Endothelial cell of umbilical vein (primary cell): ENCODE data around the gene GRM4. TPM values are rescaled to one million over a fixed set of nuclear protein-coding genes. Genes with fewer than 3 reads are reported as not detected.

ENCODE experiments used
- BruUV-seq: library from RNA; stranded (reverse); fragments of 400-500 nt; replicated peaks from 2 replicates; lab custom pipeline; 2021; lab: Mats Ljungman, UMichigan
- CTCF ChIA-PET: fragments of 300-600, 350-600 bp; sonication (Branson Sonifier 250); formaldehyde crosslinking; loops from one replicate; lab custom pipeline; 2021; ENCODE audit warnings: antibody characterized with exemption, inconsistent platforms; lab: Charles Lee
- POLR2A ChIA-PET: fragments of 300-600, 350-600 bp; sonication (Branson Sonifier 250); formaldehyde crosslinking; loops from one replicate; lab custom pipeline; 2021; ENCODE audit warnings: antibody characterized with exemption, inconsistent platforms; lab: Charles Lee
- DNase-seq: peaks from one replicate; pipeline ENCODE4 v3.0.0-alpha.2; 2011; ENCODE audit warnings: low read depth, low spot score
- FAIRE-seq: peaks from 2 replicates; lab custom pipeline; 2011; peaks lifted over from hg19 to GRCh38; lab: Jason Lieb, UNC
- H2AFZ ChIP-seq: 2 replicates; pipeline ENCODE4 v1.6.0; 2012; ENCODE audit warnings: low read depth, low read length, control low read depth, inconsistent platforms
- H3K27ac ChIP-seq: 2 replicates; pipeline ENCODE4 v1.5.1; 2011; ENCODE audit warnings: low read depth, mild to moderate bottlenecking, control low read depth, low read length, moderate library complexity; ENCODE audit not compliant: insufficient read depth
- H3K27me3 ChIP-seq, 2 experiments: 2 replicates each; pipeline versions ENCODE4 v1.6.0 to v1.6.1; 2011; ENCODE audit warnings: low read length in 2 of 2, mixed read lengths in 1 of 2; ENCODE audit not compliant: control insufficient read depth in 2 of 2, insufficient read depth in 2 of 2
- H3K36me3 ChIP-seq, 2 experiments: 2 replicates in 1 of 2; 3 replicates in 1 of 2; pipeline ENCODE4 v1.5.1; 2011; ENCODE audit warnings: low read length in 2 of 2, mild to moderate bottlenecking in 1 of 2, moderate library complexity in 1 of 2; ENCODE audit not compliant: control insufficient read depth in 2 of 2, insufficient read depth in 2 of 2; ENCODE audit errors: extremely low read depth in 1 of 2
- H3K4me1 ChIP-seq: 3 replicates; pipeline ENCODE4 v1.5.1; 2011; ENCODE audit warnings: mild to moderate bottlenecking, low read length; ENCODE audit not compliant: control insufficient read depth, insufficient read depth; ENCODE audit errors: extremely low read depth
- H3K4me2 ChIP-seq: 2 replicates; pipeline ENCODE4 v1.6.1; 2011; ENCODE audit warnings: low read length, control low read depth, mixed read lengths; ENCODE audit not compliant: insufficient read depth
- H3K4me3 ChIP-seq, 3 experiments: fragments of 200-600 bp in 1 of 3; sonication (generic), shearing (Covaris generic) in 1 of 3; replicated peaks in 1 of 3; 2 replicates each; pipeline ENCODE4 v1.5.1; 2011 to 2016; ENCODE audit warnings: control low read depth in 3 of 3, low read length in 3 of 3, mild to moderate bottlenecking in 2 of 3, inconsistent platforms in 1 of 3, low read depth in 1 of 3, moderate library complexity in 1 of 3; ENCODE audit not compliant: insufficient read depth in 1 of 3
- H3K79me2 ChIP-seq: 2 replicates; pipeline ENCODE4 v1.6.0; 2012; ENCODE audit warnings: low read length, inconsistent platforms; ENCODE audit not compliant: control insufficient read depth, insufficient read depth
- H3K9ac ChIP-seq: replicated peaks from 2 replicates; pipeline ENCODE3; 2011; ENCODE audit warnings: low read length, control low read depth; ENCODE audit not compliant: insufficient read depth; ENCODE audit errors: extremely low read depth
- H3K9me1 ChIP-seq: replicated peaks from 3 replicates; pipeline ENCODE4 v1.6.0; 2011; ENCODE audit warnings: mild to moderate bottlenecking, low read length; ENCODE audit not compliant: control insufficient read depth, insufficient read depth; ENCODE audit errors: extremely low read depth
- H3K9me3 ChIP-seq: replicated peaks from 2 replicates; pipeline ENCODE4 v1.5.1; 2012; ENCODE audit warnings: low read length, inconsistent platforms; ENCODE audit not compliant: control insufficient read depth, insufficient read depth
- H4K20me1 ChIP-seq: replicated peaks from 2 replicates; pipeline ENCODE3; 2011; ENCODE audit warnings: mild to moderate bottlenecking, low read length; ENCODE audit not compliant: control insufficient read depth, insufficient read depth; ENCODE audit errors: extremely low read depth
- EZH2 ChIP-seq: IDR thresholded peaks from 2 replicates; pipeline ENCODE4 v1.6.1; 2012; ENCODE audit warnings: borderline replicate concordance, low read depth, mild to moderate bottlenecking, moderate library complexity, low read length, inconsistent platforms; ENCODE audit not compliant: severe bottlenecking
- FOS ChIP-seq: IDR thresholded peaks from 2 replicates; pipeline ENCODE4 v1.6.1; 2011; ENCODE audit warnings: mild to moderate bottlenecking, low read length, moderate library complexity, borderline replicate concordance; ENCODE audit not compliant: insufficient read depth
- GATA2 ChIP-seq: IDR thresholded peaks from 2 replicates; pipeline ENCODE4 v1.7.0; 2011; ENCODE audit warnings: low read depth, mild to moderate bottlenecking, moderate library complexity, mixed read lengths, low read length; ENCODE audit not compliant: insufficient read length, insufficient read depth
- JUN ChIP-seq: IDR thresholded peaks from 2 replicates; pipeline ENCODE4 v1.6.1; 2011; ENCODE audit warnings: borderline replicate concordance, low read depth; ENCODE audit not compliant: insufficient read length, insufficient read depth
- MYC ChIP-seq: IDR thresholded peaks from one replicate; pipeline ENCODE4 v1.6.1; 2011; ENCODE audit warnings: mild to moderate bottlenecking, low read depth, low read length
- POLR2A ChIP-seq: IDR thresholded peaks from 2 replicates; pipeline ENCODE4 v1.6.1; 2012; ENCODE audit warnings: low read depth, mild to moderate bottlenecking, control low read depth, low read length
- POLR2AphosphoS5 ChIP-seq: IDR thresholded peaks from 2 replicates; pipeline ENCODE4 v1.6.1; 2012; ENCODE audit warnings: low read depth, mild to moderate bottlenecking, control low read depth, low read length, moderate library complexity; ENCODE audit not compliant: insufficient read depth
- dilution Hi-C: fragments of 300-500 bp; cut with MboI; formaldehyde crosslinking; loops from one replicate; pipeline ENCODE4 v1.15.0; 2019; ENCODE audit warnings: low sequenced_read_pairs; ENCODE audit not compliant: extremely low pct_ligation_motif_present
- intact Hi-C: fragments of 100-400 bp; cut with micrococcal nuclease; formaldehyde crosslinking; loops from one replicate; pipeline ENCODE4 v1.10.0; 2022
- polyA plus RNA-seq, 4 experiments: library from polyadenylated mRNA; depleted of rRNA in 3 of 4; stranded (reverse) in 3 of 4; unstranded in 1 of 4; fragments of >200 nt; gene quantifications; 2 replicates each; pipeline versions ENCODE4 v1.2.1 to v1.2.3, GENCODE V29; 2011 to 2012; ENCODE audit warnings: missing spikeins in 1 of 4
- total RNA-seq: library from RNA; stranded (reverse); gene quantifications from 2 replicates; pipeline ENCODE4 v1.2.3, GENCODE V29; 2021
- TF ChIP-seq, protein P1 (sequence below): IDR thresholded peaks from 2 replicates; pipeline ENCODE4 v1.6.1; 2011; ENCODE audit not compliant: insufficient read depth, insufficient read length
- TF ChIP-seq, protein P2 (sequence below), 2 donors: IDR thresholded peaks; 1 replicate in 1 of 2; 2 replicates in 1 of 2; pipeline ENCODE4 v1.5.1; 2011; ENCODE audit warnings: low read length in 2 of 2, mild to moderate bottlenecking in 2 of 2, moderate library complexity in 2 of 2, control low read depth in 1 of 2, inconsistent platforms in 1 of 2, low read depth in 1 of 2; ENCODE audit not compliant: insufficient read depth in 1 of 2; ENCODE audit errors: extremely low read depth in 1 of 2

The GRM4 gene
- total and polyA plus RNA-seq, 2 donors (not counting 3 experiments of a cell fraction or from before 2014, with no cell fraction given): 0.03 TPM; not detected in 1

DNA sequence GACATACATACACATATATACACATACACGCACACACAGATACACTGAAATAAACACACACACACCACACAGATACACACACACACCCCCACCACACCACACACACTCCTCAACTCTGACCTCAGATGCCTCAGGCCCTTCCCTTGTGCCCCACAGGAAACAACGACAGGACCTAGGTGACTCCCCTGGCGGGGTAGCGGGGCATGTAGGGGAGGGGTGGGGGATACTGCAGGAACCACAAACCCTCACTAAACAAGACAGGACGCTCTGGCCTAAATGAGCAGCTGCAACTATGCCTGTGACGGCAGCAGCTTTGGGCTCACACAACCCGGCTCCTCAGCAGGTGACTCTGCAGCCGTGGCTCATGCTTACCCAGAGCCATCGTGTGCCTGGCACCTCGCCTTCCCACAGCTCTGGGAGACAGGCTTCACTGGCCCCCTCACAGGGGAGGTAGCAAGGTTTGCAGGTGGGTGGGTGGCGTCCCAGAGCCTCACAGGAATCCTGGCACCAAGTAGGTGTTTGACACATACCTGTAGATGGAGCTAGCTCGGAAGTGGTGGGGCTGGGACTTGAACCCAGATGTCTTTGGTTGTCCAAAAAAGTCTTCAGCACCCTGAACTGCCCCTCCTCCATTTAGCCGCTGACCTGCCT is 100.8 kb downstream of the GRM4 start:
- no peaks in the 10 kb centered on the region for H3K36me3 ChIP-seq
- H4K20me1 ChIP-seq: no peaks in the 10 kb centered on the region
- H3K4me2 ChIP-seq: no peak overlapping the region
- intact Hi-C loops (no loop called here), dilution Hi-C loops (no loop called here)
- ChIA-PET CTCF (interaction anchor here (1.0 to 1.3 kb wide), 2 partner anchors 10 to 12 kb away, joined by 3 to 6 read pairs; no protein-coding TSS in a partner anchor), POLR2A (no interaction called here)
- peaks cover 0 to 3% of the 10 kb centered on the region in 2 experiments for H3K27me3 ChIP-seq
- no peak overlapping the region for H2AFZ ChIP-seq
- DNase-seq (no peak), FAIRE-seq (no peak)
- no peak for TF ChIP-seq MYC
- TF ChIP-seq, protein P1, sequence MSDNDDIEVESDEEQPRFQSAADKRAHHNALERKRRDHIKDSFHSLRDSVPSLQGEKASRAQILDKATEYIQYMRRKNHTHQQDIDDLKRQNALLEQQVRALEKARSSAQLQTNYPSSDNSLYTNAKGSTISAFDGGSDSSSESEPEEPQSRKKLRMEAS: no peak
- H3K9me1 ChIP-seq: no peaks in the 10 kb centered on the region
- no peaks in the 10 kb centered on the region for H3K79me2 ChIP-seq
- no peaks in the 10 kb centered on the region for H3K9me3 ChIP-seq
- no peak overlapping the region for H3K27ac ChIP-seq
- H3K4me3 ChIP-seq: no peak overlapping the region
- H3K9ac ChIP-seq: no peak overlapping the region
- no peaks in the 10 kb centered on the region for H3K4me1 ChIP-seq
- no TSS peak for BruUV-seq

- Histone ChIP-seq H3K9ac (no peak overlapping the region), H3K27me3 (no peaks in the 10 kb centered on the region), H3K4me2 (no peak overlapping the region), H3K4me1 (no peaks in the 10 kb centered on the region), H3K79me2 (no peaks in the 10 kb centered on the region), H3K4me3 (no peak overlapping the region), H3K9me1 (no peaks in the 10 kb centered on the region), H2AFZ (no peak overlapping the region), H3K9me3 (no peaks in the 10 kb centered on the region), H4K20me1 (no peaks in the 10 kb centered on the region), H3K27ac (no peak overlapping the region), H3K36me3 (no peaks in the 10 kb centered on the region)
- ChIA-PET CTCF (interaction anchor here (0.6 to 3.2 kb wide), 2 partner anchors 11 to 478 kb away, joined by 3 to 18 read pairs; no protein-coding TSS in a partner anchor), POLR2A (no interaction called here)
- intact Hi-C loops: no loop called here
- TF ChIP-seq FOS (no peak), MYC (no peak), GATA2 (no peak), EZH2 (no peak), JUN (no peak), POLR2A (no peak), POLR2AphosphoS5 (no peak)
- TF ChIP-seq, protein P1: no peak
- TF ChIP-seq, protein P2, sequence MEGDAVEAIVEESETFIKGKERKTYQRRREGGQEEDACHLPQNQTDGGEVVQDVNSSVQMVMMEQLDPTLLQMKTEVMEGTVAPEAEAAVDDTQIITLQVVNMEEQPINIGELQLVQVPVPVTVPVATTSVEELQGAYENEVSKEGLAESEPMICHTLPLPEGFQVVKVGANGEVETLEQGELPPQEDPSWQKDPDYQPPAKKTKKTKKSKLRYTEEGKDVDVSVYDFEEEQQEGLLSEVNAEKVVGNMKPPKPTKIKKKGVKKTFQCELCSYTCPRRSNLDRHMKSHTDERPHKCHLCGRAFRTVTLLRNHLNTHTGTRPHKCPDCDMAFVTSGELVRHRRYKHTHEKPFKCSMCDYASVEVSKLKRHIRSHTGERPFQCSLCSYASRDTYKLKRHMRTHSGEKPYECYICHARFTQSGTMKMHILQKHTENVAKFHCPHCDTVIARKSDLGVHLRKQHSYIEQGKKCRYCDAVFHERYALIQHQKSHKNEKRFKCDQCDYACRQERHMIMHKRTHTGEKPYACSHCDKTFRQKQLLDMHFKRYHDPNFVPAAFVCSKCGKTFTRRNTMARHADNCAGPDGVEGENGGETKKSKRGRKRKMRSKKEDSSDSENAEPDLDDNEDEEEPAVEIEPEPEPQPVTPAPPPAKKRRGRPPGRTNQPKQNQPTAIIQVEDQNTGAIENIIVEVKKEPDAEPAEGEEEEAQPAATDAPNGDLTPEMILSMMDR (IDR thresholded peaks at IDR 0.05; ENCODE audit: extremely low read depth in 1 of 2, insufficient read depth in 1 of 2, low read depth in 1 of 2, low read length in 2 of 2): no peak
- DNase-seq (no peak), FAIRE-seq (no peak)
- dilution Hi-C loops: no loop called here
- BruUV-seq: no TSS peak
Measured at GRCh38 chr6:34043359-34043758, 102.5 kb downstream of the GRM4 start.
